GM19239 (cell line): Measurements from ENCODE around the gene GPD2.

Experiments used
- DNase-seq: peaks from one replicate; pipeline ENCODE4 v3.0.0; 2011; ENCODE audit warnings: low spot score; ENCODE audit not compliant: insufficient read length
- FAIRE-seq: peaks from 2 replicates; lab custom pipeline; 2011; peaks lifted over from hg19 to GRCh38; lab: Jason Lieb, UNC

Gene GPD2

GRCh38 chr2:156435718-156436496 is at the start of gene GPD2:
Gene GPD2 (plus strand): TSS chr2:156436379. CDS start chr2:156476106, 39,727 bp downstream.
- DNase-seq = no peak
- FAIRE-seq = no peak

DNA sequence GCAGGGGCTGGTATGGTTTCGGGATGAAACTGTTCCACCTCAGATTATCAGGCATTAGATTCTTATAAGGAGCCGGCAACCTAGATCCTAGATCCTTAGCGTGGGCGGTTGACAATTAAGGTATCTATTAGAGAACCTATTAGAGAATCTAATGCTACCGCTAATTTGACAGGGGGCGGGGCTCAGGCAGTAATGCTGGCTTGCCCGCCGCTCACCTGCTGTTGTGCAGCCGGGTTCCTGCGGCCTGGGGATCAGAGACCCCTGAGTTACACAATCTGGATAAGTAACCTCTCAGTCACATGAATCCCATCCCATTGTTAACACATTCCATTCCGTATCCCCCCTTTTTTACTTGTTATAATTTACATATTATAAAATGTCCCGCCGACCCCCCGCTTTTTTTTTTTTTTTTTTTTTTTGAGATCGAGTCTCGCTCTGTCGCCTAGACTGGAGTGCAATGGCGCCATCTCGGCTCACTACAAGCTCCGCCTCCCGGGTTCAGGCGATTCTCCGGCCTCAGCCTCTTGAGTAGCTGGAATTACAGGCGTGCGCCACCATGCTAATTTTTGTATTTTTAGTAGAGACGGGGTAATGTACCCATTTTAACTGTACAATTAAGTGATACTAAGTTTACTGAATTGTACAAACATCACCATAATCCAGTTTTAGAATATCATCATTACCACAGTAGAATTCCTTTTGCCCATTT is 42.0 kb upstream of the GPD2 start:
- DNase-seq (no peak), FAIRE-seq (no peak)

DNA sequence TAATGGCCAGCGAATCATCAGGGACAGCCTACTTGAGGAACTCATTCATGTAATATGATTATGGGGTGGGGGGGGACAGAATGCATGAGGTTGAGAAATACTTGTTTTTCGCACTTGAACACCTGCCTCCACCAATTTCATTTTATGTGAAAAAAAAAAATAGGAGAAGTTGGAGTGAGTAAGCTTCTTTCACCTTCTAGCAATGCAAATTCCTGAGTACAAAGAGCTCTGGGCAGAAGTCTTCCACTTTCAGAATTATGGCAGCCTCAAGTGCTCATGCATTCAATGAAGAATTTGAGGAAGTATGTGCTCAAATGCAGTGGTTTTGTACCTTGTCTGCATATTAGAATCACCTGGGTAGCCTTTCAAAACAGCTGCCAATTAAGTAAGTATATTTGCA is 40.1 kb upstream of the GPD2 start:
- peak; percentile 77 for FAIRE-seq

DNA sequence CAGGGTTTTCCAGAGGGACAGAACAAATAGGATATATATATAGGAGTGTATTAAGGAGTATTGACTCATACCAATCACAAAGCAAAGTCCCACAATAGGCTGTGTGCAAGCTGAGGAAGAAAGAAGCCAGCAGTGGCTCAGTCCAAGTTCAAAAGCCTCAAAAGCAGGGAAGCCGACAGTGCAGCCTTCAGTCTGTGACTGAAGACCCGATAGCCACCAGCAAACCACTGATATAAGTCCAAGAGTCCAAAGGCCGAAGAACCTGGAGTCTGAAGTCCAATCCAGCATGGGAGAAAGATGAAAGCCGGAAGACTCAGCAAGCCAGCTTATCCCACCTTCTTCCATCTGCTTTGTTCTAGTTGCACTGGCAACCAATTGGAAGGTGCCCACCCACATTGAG is 39.0 kb upstream of the GPD2 start:
- DNase-seq (no peak), FAIRE-seq (no peak)

More for the DNA sequence above, 40.1 kb upstream of the GPD2 start:
- DNase-seq = no peak

DNA sequence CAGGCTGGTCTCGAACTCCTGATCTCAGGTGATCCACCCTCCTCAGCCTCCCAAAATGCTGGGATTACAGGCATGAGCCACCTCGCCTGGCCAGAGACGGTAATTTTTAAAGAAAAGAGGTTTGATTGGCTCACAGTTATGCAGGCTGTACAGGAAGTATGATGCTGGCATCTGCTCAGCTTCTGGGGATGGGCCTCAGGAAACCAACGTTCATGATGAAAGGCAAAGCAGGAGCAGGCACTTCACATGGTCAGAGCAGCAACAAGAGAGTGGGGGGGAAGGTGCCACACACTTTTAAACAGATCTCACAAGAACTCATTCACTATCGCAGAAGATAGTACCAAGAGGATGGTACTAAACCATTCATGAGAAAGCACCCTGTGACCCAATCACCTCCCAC is 38.0 kb upstream of the GPD2 start:
- FAIRE-seq (no peak), DNase-seq (no peak)

DNA sequence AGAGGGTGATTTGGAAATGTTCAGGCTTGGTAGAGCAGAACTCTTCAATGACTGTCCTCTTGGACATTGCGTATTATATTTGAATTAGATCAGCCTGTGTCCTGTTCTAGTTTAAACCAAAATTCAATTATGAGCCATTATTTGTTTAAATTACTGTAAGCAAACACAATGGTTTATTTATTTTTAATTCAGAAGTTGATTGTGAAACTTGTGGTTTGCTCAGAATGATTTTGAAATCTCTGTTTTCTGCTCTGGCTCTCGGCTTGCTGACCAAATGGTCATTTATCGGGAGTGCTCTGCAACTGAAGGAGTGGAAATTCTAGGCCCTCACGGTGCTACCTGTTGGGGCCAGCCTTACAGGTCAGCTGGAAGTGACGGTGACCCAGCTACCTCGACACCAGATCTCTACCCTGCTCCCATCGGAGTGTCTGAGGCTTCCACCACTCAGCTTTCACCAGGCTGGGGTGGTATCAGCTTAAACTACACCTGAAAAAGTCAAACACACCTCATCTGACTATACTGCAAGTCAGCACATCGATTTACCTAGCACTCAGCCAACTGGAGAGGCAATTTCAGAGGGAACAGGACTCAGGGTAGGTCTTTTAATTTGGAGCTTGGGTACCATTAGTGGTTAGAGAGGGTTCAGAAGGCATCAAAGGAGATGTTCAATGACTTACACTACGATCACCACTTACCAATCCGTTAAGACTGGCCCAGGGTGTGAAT is 36.8 kb upstream of the GPD2 start:
- DNase-seq (no peak), FAIRE-seq (no peak)

GRCh38 chr2:156399950-156400705 is 36.1 kb upstream of the GPD2 start:
- FAIRE-seq = peak; percentile 77
- DNase-seq = peak; percentile 28

GRCh38 chr2:156400706-156401678 is 35.2 kb upstream of the GPD2 start:
- FAIRE-seq (peak; percentile 47), DNase-seq (peak; percentile 27)

- DNase-seq (no peak), FAIRE-seq (no peak)
Observed at GRCh38 chr2:156401861-156402260, 34.3 kb upstream of the GPD2 start.

- DNase-seq = no peak
- FAIRE-seq = no peak
Observed at GRCh38 chr2:156405586-156405985, 30.6 kb upstream of the GPD2 start.

GRCh38 chr2:156411835-156412234 is 24.3 kb upstream of the GPD2 start:
- no peak for DNase-seq

DNA sequence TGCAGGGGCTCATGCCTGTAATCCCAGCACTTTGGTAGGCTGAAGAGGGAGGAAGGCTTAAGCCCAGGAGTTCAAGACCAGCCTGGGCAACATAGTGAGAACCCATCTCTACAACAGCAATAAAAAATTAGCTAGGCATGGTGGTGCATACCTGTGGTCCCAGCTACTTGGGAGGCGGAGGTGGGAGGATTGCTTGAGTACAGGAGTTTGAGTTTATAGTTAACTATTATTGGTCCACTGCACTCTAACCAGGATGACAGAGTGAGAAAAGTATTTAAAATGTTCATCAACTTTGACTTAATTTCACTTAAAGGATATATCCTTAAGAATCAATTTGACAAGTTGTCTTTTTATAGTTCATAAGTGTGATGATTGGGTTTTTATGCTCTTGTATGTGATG is 14.3 kb upstream of the GPD2 start:
- DNase-seq = no peak
- FAIRE-seq = no peak

More at GRCh38 chr2:156411835-156412234, 24.3 kb upstream of the GPD2 start:
- no peak for FAIRE-seq

GRCh38 chr2:156423674-156424282 is 12.4 kb upstream of the GPD2 start:
- DNase-seq = no peak

DNA sequence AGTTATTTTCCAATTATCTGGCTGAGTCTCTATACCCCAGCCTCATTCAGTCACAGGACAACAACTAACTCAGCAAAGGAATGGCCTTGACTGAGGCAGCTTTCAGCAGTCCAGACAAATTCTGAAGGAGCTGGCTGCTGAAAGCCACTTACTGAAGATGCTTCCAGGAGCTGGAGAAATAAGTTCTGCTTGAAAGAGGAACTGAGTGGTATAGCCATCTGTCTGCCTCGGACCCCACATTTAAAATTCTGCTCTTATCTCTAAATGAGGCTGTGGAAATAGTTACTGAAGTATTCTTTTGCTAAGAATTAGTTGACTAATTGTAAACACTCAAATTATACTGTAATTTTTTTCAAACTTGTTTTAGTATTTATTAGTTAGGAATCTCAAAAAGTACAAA is 9.1 kb upstream of the GPD2 start:
- FAIRE-seq (peak; percentile 62), DNase-seq (no peak)

More at GRCh38 chr2:156423674-156424282, 12.4 kb upstream of the GPD2 start:
- no peak for FAIRE-seq

DNA sequence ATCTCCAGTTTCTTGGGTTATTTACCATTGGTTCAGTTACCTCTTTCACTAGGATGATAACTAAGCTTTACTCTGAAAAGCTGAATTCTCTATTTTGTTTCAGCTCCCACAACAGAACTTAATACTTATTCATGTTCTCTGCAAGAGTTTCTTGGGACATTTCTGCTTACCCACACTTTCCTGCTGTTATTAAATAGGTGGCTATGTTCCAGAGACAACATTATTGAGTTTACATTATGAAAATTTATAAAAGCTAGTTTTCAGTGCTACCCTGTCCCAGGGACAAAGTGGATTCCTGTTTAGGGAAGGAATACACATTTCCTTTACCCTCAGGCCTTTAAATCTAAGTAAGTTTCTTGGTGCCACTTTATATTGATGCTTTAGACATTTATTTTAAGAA is 7.0 kb upstream of the GPD2 start:
- DNase-seq (no peak), FAIRE-seq (peak; percentile 69)

DNA sequence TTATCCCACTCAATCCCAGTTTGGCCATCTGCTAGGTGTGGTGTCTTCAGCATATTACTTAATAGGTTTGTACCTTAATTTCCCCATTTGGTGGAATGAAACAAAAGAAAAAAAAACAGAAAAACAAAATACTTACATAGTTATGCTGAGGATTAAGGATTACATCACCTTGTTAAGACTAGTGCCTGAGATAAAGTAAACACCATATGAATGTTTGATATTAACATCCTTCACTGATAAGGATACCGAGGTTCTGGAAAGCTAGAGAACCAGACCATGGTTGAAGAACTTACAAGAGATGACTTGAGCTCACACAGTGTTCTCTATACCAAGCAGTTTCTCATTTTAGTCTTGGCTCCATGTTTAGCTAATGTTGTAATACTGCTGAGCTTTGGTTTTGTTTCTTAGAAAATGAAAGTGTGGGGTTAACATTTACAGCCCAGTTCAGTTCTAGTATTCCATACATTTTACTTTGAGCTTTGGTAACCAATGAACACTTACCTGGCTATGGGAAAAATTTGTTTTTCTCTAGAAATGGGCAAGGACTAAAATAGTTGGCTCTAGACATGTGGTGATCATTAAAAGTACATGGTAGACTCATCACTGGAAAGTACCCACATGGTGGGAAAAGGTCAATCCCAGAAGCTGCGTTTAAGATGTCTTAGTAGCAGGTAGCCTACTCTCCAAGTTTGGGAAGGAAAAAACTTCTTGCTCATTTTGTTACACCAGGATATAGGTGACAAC is 5.8 kb upstream of the GPD2 start:
- DNase-seq (no peak), FAIRE-seq (no peak)

DNA sequence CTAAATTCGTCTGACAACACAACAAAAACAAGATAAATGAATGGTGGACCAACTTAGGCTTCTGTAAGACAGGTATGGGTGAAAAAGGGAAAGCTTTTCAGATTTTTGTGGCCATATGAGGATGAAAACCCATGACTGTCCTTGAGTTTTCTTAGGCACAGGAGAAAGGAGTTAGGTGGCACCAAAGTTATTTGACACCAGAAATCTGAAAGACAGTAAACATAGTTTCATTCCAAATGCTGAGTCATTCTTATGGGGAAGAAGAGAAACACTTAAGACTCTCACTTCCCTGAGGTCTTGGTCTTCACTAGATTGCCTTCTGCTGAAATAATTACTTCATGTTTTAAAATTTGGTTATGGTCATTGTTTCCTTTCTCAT is 5.2 kb upstream of the GPD2 start:
- DNase-seq (peak; percentile 40), FAIRE-seq (peak; percentile 89)
